ENCODE measurements around the gene SEMA3D.

The SEMA3D gene

DNA sequence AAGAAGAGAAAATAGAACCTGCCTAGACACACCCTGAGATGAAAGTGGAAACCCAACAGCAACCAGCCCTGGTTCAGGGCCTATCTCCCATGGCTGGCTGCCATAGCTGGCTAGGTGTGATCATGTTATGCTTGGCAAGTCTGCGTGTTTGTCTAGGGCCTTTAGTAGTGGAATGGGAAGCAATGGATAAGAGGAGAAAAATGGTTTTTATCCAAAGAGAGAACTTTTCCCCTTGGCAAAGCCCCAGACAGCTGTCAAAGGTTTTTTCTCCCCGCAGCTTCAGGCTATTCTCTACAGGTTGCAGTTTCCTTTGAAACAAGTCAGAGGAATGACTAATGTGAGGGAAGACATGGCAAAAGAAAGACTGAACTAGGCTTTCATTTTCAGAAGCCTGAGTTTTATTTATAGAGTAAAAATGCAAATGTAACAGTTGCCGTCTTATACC, 161.5 kb downstream of the SEMA3D start:
- no peaks in the 10 kb centered on the region for H3K4me1 Mint-ChIP-seq (ENCODE audit: low read depth)
- no peaks in the 10 kb centered on the region for H3K9me3 Mint-ChIP-seq
- peaks cover 3% of the 10 kb centered on the region for H3K27me3 Mint-ChIP-seq
- no peak overlapping the region for H3K4me3 Mint-ChIP-seq
- H3K36me3 Mint-ChIP-seq (ENCODE audit: low read depth): no peaks in the 10 kb centered on the region
- no peak overlapping the region for H3K27ac Mint-ChIP-seq

DNA sequence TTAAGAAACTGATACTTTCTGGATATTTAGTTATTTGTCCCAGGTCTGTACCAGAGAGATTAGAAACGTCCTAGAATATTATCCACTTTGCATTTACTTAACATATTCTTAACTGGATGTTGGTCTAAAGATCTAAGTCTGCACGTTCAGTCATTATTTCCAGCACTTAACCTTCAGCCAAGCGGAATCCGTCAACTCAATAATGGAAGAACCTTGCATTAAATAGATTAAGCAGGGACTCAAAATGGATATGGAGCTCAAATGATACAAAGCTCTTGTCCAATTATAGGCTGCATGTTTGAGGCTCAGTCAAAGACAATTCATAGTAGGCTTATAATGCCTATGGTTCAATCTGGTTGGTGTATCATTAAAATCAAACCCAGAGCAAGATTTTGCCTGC, 162.9 kb downstream of the SEMA3D start:
- no peak overlapping the region for H3K4me3 Mint-ChIP-seq
- no peaks in the 10 kb centered on the region for H3K4me1 Mint-ChIP-seq (ENCODE audit: low read depth)
- H3K27me3 Mint-ChIP-seq: peaks cover 3% of the 10 kb centered on the region
- H3K27ac Mint-ChIP-seq: no peak overlapping the region
- no peaks in the 10 kb centered on the region for H3K9me3 Mint-ChIP-seq
- no peaks in the 10 kb centered on the region for H3K36me3 Mint-ChIP-seq (ENCODE audit: low read depth)

DNA sequence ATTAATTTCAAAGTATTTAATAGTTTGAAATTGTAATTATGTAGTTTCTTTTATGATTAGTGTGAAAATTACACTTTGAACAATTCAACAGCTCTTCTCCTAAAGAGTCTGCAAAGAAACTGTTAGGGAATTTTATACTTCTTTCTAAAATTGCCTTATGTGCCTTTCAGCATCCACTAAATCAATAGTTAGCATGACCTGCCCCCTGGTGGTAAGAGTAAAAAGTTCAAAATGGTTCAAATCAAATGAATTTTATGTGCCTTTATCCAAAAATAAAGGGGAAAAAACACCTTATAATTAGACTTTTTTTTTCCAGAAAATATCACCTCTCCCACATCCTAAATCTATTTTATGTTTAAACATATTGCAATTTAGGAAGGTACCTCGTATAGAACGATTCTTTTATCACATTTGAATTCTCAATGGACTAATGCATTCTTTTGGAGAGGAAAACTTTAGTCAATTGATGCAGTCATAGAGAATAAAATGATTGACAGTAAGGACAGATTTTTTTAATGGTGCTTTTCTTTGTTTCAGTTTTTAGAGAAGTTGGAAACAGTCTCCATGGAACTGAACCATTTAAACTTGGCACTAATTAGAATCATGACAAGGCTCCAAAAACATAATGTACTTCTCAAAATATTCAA, 163.7 kb downstream of the SEMA3D start:
- H3K4me1 Mint-ChIP-seq (ENCODE audit: low read depth): no peaks in the 10 kb centered on the region
- peaks cover 3% of the 10 kb centered on the region for H3K27me3 Mint-ChIP-seq
- H3K4me3 Mint-ChIP-seq: no peak overlapping the region
- no peaks in the 10 kb centered on the region for H3K9me3 Mint-ChIP-seq
- H3K27ac Mint-ChIP-seq: no peak overlapping the region
- no peaks in the 10 kb centered on the region for H3K36me3 Mint-ChIP-seq (ENCODE audit: low read depth)

DNA sequence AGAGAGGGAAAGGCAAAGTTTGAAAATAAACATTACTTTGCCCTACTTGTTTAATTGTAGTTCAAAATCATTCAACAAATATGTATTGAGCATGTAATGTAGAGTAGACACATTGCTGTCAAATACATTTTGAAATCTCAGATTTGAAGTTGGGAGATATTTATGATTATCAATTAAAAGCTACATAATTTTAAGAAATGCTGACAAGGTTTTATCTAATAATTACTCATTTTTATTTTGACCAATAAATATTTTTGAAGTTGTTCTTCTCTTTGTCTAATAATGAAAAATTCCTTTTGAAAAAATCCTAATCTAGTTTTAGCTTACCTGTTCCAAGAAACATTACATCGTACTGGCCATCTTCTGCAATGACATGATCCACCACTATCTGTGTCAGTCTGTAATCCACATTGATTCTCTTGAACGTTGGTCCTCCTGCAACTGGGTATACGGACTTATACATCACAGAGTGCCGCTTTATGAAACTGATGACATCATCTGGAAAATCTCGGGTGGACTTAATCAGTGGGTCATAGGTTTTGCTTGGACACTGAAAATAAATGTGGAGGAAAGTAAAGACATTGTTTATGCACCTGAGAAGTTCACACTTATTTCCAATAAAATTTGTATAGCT, 164.7 kb downstream of the SEMA3D start:
- Mint-ChIP-seq H3K9me3 (no peaks in the 10 kb centered on the region), H3K27me3 (peaks cover 3% of the 10 kb centered on the region), H3K4me1 (ENCODE audit: low read depth) (no peaks in the 10 kb centered on the region)

DNA sequence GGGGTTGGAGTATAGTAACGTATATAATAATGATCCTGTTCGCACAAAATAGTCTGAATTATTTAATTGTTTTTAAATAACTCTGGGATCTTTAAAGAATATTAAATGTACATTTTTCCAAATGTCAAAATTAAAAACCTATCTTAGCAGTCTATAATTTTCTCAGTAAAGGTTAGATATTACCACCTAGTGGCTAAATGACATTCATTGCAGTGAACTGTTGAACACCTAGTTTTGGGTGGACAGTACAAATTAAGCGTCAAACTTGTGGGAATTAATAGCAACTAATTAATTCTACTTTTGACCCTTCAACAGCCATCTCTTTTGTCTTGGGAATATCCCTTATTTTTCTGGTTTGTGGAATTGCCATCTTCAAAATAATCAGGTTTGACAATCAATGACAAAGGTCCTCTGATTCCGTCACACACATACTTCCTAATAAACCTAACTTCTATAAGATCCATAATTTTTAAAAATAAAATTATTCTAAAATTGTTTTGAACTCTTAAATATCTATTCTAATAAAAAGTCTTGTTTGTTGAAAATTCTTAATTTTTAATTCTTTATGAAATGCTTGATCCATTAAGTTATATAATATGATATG, 165.7 kb downstream of the SEMA3D start:
- Mint-ChIP-seq H3K36me3 (ENCODE audit: low read depth) (no peaks in the 10 kb centered on the region), H3K4me3 (no peak overlapping the region), H3K9me3 (no peaks in the 10 kb centered on the region), H3K27ac (no peak overlapping the region), H3K27me3 (peaks cover 3% of the 10 kb centered on the region), H3K4me1 (ENCODE audit: low read depth) (no peaks in the 10 kb centered on the region)

More for the DNA sequence above, 164.7 kb downstream of the SEMA3D start:
- Mint-ChIP-seq H3K36me3 (ENCODE audit: low read depth) (no peaks in the 10 kb centered on the region), H3K27ac (no peak overlapping the region), H3K4me3 (no peak overlapping the region)

DNA sequence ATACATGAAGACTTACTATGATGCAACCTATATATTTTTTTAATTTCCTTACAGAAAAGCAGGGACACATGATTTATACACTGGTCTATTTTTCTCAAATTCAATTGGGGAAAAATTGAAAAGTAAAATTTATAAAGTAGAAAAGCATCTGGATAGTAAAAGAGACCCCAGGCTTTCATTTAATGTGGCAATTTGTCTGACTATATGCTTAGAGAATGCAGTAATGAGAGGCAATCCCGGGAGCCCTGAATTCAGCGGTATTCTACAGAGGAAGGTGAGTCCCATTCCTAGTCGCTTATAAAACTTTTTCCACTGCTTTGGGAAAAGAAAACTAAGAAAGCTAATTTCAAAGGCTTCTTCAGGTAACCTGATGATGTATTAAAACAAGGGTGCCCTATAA, 167.1 kb downstream of the SEMA3D start:
- no peaks in the 10 kb centered on the region for H3K9me3 Mint-ChIP-seq
- no peaks in the 10 kb centered on the region for H3K36me3 Mint-ChIP-seq (ENCODE audit: low read depth)
- H3K4me3 Mint-ChIP-seq: no peak overlapping the region
- H3K27me3 Mint-ChIP-seq: peaks cover 3% of the 10 kb centered on the region
- H3K27ac Mint-ChIP-seq: no peak overlapping the region
- no peaks in the 10 kb centered on the region for H3K4me1 Mint-ChIP-seq (ENCODE audit: low read depth)

DNA sequence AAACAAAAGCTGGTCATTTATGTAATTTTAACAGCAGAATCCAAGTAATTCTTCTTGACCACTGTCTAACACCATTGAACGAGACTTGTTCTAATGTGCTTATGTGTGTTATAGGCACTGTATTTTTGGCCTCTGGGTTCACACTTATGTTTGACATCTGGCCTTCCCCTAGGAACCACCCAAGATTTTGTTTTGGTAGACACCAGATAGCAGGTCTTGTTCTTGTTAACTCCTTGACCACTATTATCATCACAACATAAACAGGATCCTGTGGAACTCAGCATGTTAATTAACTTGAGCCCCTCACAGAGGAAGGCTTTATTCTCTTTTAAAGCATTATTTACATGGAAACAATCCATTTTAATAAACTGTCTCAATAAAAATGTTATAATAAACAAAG, 167.7 kb downstream of the SEMA3D start:
- H3K36me3 Mint-ChIP-seq (ENCODE audit: low read depth): no peaks in the 10 kb centered on the region
- H3K9me3 Mint-ChIP-seq: no peaks in the 10 kb centered on the region
- H3K4me3 Mint-ChIP-seq: no peak overlapping the region
- peaks cover 3% of the 10 kb centered on the region for H3K27me3 Mint-ChIP-seq
- no peak overlapping the region for H3K27ac Mint-ChIP-seq
- no peaks in the 10 kb centered on the region for H3K4me1 Mint-ChIP-seq (ENCODE audit: low read depth)

DNA sequence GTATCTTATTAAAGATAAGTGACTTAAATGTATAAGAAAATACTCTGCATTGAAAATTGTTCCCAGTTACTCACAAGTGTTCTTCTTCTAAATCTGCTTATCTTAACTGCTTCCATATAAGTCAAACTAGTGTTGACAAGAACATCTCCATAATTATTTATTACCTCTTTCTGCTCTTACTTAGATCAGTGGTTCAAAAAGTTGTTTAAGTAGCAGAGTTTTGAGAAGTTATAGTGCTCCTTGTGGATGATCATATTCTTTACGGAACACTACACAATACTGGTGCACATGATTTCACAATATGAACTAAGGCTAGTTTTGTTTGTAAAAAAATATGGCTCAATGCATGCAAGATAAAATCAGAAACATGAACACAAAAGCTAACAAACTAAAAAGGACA, 168.4 kb downstream of the SEMA3D start:
- Mint-ChIP-seq H3K4me3 (no peak overlapping the region), H3K9me3 (no peaks in the 10 kb centered on the region), H3K36me3 (ENCODE audit: low read depth) (no peaks in the 10 kb centered on the region), H3K4me1 (ENCODE audit: low read depth) (no peaks in the 10 kb centered on the region), H3K27ac (no peak overlapping the region), H3K27me3 (peaks cover 3% of the 10 kb centered on the region)

DNA sequence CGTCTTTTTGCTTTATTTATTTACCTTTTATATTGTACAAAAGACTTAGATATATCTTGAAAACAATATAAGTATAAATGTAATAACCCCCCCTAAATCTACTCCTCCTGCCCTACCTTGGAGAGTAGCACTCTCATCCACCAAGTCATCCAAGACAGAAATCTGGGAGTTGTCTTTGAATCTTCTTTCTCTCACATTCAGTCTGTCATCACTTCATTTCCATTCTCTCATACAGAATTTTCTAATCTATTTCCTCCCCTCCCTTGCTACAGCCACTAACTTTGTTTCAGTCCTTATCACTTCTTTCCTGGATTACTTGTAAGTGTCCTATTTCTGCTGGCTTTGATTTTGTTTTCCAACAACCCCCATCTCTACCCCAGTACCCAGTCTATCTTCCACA, 170.6 kb downstream of the SEMA3D start:
- no peaks in the 10 kb centered on the region for H3K36me3 Mint-ChIP-seq (ENCODE audit: low read depth)
- no peak overlapping the region for H3K27ac Mint-ChIP-seq
- H3K9me3 Mint-ChIP-seq: no peaks in the 10 kb centered on the region
- H3K4me1 Mint-ChIP-seq (ENCODE audit: low read depth): no peaks in the 10 kb centered on the region
- no peak overlapping the region for H3K4me3 Mint-ChIP-seq
- no peaks in the 10 kb centered on the region for H3K27me3 Mint-ChIP-seq

DNA sequence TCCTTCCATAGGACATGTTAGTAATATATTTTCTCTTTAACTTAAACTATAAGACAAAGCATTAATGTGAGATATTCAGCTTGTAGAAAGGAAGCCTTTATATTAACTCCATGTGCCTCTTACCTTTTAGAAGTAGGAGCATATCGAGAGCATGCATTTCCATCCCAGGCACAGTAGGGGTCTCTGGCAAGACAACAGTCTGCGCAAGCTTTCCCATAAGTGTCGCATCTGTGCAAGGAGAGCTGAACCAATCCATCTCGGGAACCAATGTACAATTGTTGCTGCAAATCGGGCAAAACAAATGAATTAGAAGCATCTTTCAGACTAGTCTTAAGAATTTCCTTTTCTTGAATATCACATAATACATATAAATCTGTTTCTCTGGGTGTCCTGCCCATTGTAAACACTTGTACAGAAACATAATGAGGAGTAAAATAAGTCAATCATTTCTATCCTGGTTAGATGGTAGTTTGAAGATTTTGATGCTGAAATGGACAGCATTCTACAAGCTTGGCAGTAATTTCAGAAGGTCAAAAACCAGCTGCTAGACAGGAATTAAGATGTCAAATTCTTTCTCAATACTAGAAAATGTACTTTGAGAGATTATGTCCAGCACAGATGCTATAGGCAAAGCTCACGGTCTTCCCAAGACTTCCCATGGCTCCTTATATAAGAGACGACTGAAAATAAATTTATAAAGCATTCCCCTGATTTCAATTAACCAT, 171.8 kb downstream of the SEMA3D start:
- H3K36me3 Mint-ChIP-seq (ENCODE audit: low read depth): no peaks in the 10 kb centered on the region
- H3K4me3 Mint-ChIP-seq: no peak overlapping the region
- no peak overlapping the region for H3K27ac Mint-ChIP-seq
- no peaks in the 10 kb centered on the region for H3K27me3 Mint-ChIP-seq
- H3K9me3 Mint-ChIP-seq: no peaks in the 10 kb centered on the region
- no peaks in the 10 kb centered on the region for H3K4me1 Mint-ChIP-seq (ENCODE audit: low read depth)

DNA sequence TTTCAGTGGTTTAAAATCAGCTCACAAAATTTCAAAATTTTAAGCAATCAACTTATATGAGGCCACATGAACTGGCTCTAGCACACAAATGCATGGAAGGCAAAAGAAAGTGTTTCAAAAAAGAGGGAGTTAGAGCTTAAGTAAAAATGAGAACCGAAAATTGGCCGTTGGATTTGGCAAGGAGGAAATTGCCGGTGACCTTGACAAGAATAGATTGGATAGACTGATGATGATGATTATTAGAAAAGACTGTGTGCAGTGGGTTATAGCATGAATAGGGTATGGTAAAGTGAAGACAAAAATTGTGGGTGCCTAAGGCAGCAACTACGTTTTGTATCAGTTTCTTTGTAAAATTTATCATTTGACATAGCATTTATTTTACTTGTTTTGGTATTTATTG, 175.7 kb downstream of the SEMA3D start:
- no peaks in the 10 kb centered on the region for H3K9me3 Mint-ChIP-seq
- no peaks in the 10 kb centered on the region for H3K4me1 Mint-ChIP-seq (ENCODE audit: low read depth)
- H3K27ac Mint-ChIP-seq: no peak overlapping the region
- no peak overlapping the region for H3K4me3 Mint-ChIP-seq
- H3K36me3 Mint-ChIP-seq (ENCODE audit: low read depth): no peaks in the 10 kb centered on the region
- no peaks in the 10 kb centered on the region for H3K27me3 Mint-ChIP-seq

DNA sequence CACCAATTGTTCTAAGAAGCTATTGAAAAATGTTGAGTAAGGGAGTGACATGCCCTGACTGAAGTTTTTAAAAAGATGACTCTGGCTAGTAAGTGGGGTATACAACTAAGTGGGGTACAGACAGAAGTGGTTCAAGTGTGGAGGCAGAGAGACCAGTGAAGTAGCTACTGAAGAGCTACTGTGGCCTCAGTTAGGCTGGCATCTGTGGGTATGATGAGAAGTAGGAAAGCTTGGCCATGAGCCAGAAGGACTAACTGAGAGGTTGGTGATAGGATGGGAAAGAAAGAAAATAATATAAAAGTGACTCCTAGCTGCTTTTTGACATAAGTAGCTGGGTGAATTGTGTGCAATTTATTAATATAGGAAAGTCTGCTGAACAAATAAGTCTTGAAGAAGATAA, 176.6 kb downstream of the SEMA3D start:
- H3K4me1 Mint-ChIP-seq (ENCODE audit: low read depth): no peaks in the 10 kb centered on the region
- no peak overlapping the region for H3K27ac Mint-ChIP-seq
- no peak overlapping the region for H3K4me3 Mint-ChIP-seq

DNA sequence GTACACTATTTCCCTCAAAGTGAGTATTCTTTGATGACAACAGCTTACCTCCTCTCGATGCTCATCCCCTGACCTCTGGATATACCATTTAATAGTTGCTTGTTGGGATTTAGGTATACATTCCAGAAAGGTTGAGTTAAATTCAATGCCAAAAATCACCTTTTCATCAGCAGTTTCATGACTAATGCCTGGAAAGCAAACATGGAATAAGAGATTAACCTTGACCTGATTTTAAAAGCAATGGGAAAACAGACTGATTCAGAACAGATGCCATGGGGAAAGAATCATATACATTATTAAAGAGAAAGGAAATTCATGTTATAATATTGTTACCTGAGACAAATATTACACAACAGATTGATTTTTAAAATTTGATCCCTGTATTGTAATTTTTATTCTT, 180.1 kb downstream of the SEMA3D start:
- no peaks in the 10 kb centered on the region for H3K9me3 Mint-ChIP-seq
- H3K27me3 Mint-ChIP-seq: no peaks in the 10 kb centered on the region
- no peaks in the 10 kb centered on the region for H3K4me1 Mint-ChIP-seq (ENCODE audit: low read depth)
- no peak overlapping the region for H3K4me3 Mint-ChIP-seq
- no peak overlapping the region for H3K27ac Mint-ChIP-seq
- no peaks in the 10 kb centered on the region for H3K36me3 Mint-ChIP-seq (ENCODE audit: low read depth)

More for the DNA sequence above, 176.6 kb downstream of the SEMA3D start:
- no peaks in the 10 kb centered on the region for H3K36me3 Mint-ChIP-seq (ENCODE audit: low read depth)
- H3K9me3 Mint-ChIP-seq: no peaks in the 10 kb centered on the region
- H3K27me3 Mint-ChIP-seq: no peaks in the 10 kb centered on the region

DNA sequence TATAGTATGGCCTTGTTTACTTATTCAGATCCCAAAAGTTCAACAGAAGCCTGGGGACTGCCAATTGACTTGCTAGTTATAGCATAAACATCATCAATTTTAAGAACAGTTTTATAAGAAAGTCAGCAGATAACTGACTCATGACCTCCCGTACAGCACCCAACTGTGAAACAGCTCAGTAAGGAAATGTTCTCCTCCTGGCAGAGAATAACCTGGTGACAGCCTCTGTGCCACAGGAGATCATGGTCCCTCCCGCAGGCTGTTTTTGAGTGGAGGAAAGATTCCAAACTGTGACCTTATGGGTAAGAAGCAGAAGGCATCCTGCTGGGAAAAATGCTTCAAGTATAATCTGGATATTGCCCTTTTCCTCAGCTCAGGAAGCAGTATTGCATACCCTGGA, 182.5 kb downstream of the SEMA3D start:
- no peaks in the 10 kb centered on the region for H3K36me3 Mint-ChIP-seq (ENCODE audit: low read depth)
- no peak overlapping the region for H3K4me3 Mint-ChIP-seq
- no peaks in the 10 kb centered on the region for H3K4me1 Mint-ChIP-seq (ENCODE audit: low read depth)
- no peak overlapping the region for H3K27ac Mint-ChIP-seq
- H3K9me3 Mint-ChIP-seq: no peaks in the 10 kb centered on the region
- H3K27me3 Mint-ChIP-seq: no peaks in the 10 kb centered on the region

All from stimulated activated naive CD8-positive, alpha-beta T cell treated with anti-CD3 and anti-CD28 coated beads, Interleukin-15, Interleukin-2, amounts not matched to agents 100 ng/mL and 50 ng/mL, for 24 hours (primary cell).